HG03108 (cell line): ENCODE measurements around the gene ZNF862.

Experiments
- ATAC-seq: cut with Tn5 transposase; IDR thresholded peaks from one replicate; pipeline ENCODE4 v1.9.1; 2021; ENCODE audit warnings: moderate library complexity; ENCODE audit not compliant: unreplicated experiment

ZNF862 gene

DNA sequence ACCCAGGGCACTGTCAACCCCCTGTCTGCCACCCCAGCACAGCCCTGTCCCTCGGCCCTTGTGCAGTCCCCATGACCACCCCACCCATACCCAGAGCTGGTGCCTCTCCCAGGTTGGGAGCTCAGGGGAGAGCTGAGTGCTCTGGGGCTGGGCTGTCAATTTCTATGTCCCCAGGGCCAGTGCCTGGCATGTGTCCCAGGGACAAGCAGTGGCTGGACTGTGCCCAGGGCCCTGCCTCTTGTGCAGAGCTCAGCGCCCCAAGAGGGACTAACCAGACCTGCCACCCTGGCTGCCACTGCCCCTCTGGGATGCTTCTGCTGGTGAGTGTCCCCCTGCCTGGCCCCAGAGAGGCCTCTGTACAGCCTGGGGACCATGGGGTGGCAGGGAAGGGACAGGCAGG is 29.0 kb upstream of the ZNF862 start:
- no peak for ATAC-seq

GRCh38 chr7:149811221-149811620 is 27.0 kb upstream of the ZNF862 start:
- ATAC-seq, result no peak

DNA sequence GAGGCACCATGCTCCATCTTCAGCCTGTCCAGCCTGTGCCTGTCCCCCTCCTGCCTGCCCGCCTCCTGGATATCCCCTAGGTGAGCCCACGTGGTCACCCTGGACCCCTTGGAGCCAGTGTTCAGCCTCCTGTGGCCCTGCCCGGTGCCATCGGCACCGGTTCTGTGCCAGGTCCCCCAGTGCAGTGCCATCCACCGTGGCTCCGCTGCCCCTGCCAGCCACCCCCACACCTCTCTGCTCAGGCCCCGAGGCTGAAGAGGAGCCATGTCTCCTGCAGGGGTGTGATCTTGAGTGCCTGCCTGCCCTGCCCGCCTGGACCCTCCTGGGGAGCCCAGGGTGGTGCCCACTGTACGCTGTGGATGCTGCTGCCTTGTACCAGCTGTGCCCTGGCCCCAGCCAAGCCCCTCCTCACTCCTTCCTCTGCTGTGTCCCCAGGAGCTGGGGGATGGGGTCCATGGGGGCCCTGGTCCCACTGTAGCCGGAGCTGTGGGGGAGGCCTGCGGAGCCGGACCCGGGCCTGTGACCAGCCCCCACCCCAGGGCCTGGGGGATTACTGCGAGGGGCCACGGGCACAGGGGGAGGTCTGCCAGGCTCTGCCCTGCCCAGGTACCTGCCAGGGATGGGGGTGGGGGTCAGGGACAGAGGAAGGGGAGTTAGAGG is 26.2 kb upstream of the ZNF862 start:
- no peak for ATAC-seq

DNA sequence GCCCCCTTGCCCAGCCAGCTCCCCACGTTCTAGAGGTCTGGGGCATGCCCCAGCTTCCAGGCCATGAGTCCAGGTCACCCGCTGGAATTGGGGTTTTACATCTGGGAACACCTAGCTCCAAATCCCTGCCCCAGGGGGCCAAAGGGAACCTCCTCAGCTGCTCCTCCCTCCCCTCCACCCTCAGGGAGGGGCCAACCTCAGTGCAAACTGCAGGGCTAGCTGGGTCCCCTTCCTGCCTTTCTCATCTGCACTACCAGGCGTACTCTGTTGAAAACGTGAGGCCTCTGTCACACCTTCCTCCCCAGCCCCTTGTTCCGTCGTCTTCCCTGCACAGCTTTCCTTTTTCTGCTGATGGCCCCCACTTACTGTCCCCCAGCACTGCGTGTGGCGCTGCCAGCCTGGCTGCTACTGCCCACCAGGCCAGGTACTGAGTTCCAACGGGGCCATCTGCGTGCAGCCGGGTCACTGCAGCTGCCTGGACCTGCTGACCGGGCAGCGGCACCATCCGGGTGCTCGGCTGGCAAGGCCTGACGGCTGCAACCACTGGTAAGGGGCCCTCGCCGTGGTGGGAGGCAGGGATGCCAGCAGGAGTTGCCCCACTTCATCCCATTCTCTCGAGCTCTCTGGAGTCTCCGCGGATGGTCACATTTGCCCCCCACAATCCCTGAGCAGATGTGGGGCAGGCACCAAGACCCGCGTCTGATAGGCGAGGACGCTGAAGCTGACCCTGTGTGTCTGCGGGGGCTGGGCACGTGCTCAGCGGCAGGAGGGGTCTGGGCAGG is 24.7 kb upstream of the ZNF862 start:
- no peak for ATAC-seq

GRCh38 chr7:149814494-149814893 is 23.7 kb upstream of the ZNF862 start:
- no peak for ATAC-seq

DNA sequence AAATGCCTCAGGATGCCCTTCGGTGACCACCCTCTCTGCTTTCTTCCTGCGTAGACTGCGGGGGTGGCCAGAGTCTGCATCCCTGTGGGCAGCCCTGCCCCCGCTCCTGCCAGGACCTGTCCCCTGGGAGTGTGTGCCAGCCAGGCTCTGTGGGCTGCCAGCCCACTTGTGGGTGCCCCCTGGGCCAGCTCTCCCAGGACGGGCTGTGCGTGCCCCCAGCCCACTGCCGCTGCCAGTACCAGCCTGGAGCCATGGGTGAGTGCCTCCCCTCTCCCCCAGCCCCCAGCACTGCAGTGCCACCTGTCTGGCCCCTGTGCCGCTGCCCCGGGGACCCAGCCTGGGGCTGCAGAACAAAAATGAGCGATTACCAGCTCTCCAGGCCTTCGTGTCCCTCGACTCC is 23.1 kb upstream of the ZNF862 start:
- ATAC-seq, result no peak

DNA sequence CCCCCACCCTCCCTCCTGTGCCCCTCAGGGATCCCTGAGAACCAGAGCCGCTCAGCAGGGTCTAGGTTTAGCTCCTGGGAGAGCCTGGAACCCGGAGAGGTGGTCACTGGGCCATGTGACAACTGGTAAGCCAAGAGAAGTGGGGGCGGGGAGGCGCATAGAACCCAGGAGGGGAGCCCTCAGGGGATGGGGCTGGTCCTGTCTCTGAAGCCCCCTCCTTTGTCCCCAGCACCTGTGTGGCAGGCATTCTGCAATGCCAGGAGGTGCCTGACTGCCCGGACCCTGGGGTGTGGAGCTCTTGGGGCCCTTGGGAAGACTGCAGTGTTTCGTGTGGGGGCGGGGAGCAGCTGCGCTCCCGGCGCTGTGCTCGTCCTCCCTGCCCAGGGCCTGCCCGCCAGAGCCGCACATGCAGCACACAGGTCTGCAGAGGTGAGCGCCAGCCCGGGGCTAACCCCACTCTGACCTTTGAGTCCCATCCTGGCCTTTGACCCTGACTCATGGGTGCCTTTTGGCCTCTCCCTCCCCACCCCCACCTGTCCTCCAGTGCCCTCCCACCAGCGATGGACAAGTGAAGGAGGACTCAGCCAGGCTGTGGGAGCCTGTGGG is 22.4 kb upstream of the ZNF862 start:
- no peak for ATAC-seq

- no peak for ATAC-seq
These were observed 21.9 kb upstream of the ZNF862 start for GRCh38 chr7:149816267-149816751.

GRCh38 chr7:149816794-149817193 is 21.4 kb upstream of the ZNF862 start:
- no peak for ATAC-seq

DNA sequence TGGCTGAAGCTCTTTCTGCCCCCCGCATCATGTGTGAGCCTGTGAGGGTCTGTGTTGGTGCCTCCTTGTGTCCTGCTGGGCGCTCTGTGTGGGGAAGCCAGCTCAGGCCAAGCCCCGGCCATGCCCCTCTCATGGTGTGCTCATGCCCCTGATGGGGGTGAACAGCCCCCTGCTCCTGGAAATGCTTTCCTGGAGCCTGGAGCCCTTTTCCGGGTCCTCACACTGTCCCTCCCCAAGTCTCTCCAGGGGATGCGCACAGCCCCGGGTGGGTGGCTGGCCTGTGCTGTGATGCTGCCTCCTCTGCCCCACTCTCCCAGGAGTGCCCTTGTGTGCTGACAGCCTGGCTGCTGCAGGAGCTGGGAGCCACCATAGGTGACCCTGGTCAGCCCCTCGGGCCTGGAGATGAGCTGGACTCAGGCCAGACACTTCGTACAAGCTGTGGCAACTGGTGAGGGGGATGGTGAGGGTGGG is 20.8 kb upstream of the ZNF862 start:
- ATAC-seq, result no peak

- ATAC-seq, result no peak
These were observed 20.2 kb upstream of the ZNF862 start for GRCh38 chr7:149817836-149818535.

DNA sequence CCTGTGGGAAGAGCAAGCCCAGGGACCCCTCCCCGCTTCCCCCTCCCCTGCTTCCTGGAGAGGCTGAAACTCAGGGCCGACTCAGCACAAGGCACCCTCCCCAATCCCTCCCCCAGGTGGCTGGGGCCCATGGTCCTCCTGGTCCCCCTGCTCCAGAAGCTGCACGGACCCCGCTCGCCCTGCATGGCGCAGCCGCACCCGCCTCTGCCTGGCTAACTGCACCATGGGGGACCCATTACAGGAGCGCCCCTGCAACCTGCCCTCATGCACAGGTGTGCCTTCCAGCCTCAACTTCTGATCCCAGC is 19.7 kb upstream of the ZNF862 start:
- ATAC-seq, result no peak

DNA sequence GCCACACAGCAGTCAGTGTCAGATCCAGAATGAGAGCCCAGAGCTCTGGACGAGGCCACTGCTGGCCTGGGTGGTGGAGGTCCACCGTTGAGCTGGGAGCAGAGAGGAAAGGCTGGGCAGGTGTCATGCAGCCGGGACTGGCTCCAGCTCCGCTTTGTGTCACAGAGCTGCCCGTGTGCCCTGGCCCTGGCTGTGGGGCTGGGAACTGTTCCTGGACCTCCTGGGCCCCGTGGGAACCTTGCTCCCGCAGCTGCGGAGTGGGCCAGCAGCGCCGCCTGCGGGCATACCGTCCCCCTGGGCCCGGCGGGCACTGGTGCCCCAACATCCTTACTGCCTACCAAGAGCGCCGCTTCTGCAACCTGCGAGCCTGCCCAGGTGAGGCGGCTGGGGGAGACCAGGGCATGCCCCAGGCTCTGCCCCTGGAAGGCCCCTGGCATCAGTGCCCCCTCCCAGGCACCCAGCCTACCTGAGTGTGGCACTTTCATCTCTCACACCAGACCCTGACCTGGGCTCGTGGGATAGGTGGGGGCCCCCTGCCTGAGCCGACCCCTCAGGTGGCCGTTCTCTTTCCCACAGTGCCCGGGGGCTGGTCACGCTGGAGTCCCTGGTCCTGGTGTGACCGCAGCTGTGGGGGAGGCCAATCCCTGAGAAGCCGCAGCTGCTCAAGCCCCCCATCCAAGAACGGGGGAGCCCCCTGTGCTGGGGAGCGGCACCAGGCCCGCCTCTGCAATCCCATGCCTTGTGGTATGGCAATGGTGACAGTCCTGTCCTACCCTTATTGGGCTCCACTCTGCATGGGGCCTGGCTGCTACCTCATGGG is 18.8 kb upstream of the ZNF862 start:
- no peak for ATAC-seq

DNA sequence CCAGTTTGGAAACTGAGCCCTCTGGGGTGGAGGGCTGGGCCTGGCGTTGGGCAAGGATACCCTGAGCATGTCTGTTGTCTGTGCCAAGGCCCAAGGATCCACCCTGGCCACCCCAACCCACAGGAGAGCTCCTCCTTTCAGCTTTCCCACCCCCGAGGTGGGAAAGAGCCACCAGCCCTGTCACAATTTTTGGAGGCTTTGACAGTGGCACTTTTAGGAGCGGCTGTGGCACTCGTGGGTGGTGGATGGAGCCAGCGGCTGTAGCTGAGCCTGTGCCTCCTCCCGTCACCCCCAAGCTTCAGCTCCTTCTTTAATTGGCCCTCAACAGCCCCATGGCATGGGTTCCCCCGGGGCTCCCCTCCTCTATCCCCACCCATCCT is 18.2 kb upstream of the ZNF862 start:
- no peak for ATAC-seq

GRCh38 chr7:149820622-149821190 is 17.5 kb upstream of the ZNF862 start:
- no peak for ATAC-seq

DNA sequence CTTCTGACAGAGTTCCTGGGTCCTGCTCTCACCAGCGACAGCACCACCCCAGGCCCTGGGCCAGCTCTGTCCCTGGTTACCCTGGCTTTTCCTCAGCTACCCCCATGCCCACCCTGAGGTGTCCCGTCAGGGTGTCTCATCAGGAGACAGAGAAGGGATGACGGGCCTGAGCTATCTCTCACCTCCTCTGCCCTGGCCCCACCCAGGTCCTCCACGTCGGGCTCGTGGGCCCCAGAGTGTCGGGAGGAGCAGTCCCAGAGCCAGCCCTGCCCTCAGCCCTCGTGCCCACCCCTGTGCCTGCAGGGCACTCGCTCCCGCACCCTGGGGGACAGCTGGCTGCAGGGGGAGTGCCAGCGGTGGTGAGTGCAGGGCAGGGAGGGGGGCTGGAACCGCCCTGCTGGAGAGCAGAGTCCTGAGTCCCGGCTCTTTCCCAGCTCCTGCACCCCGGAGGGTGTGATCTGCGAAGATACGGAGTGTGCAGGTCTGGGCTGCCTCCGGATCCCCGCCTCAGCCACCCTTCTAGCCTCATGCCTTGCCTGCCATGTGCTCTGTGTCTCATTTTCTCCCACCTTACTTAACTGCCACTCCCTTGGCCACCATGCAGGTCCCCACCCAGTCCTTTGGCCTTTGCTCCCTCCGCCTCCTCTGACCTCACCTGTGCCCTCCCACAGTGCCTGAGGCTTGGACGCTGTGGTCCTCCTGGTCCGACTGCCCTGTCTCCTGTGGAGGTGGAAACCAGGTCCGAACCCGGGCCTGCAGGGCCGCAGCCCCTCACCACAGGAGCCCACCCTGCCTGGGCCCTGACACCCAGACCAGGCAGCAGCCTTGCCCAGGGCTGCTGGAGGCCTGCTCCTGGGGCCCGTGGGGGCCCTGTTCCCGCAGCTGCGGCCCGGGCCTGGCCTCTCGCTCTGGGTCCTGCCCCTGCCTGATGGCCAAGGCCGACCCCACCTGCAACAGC is 16.7 kb upstream of the ZNF862 start:
- ATAC-seq, result no peak

- no peak for ATAC-seq
These were observed 15.7 kb upstream of the ZNF862 start for GRCh38 chr7:149822353-149822943.

DNA sequence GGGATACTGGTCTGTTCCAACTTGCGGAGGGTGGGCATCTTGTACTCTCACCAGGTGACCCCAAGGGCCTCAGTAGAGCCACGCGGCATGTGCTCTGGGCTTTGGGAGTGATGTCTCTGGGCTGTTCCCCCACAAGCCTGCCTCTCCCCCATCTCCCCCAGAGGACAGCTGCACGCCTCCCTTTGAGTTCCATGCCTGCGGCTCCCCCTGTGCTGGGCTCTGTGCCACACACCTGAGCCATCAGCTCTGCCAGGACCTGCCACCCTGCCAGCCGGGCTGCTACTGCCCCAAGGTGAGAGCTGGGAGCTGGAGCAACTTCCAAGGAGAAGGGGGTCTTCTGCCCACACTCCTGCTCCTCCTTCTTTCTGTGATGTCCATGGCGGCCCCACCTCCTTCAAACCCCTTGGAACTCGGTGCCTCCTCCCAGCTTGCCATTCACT is 15.0 kb upstream of the ZNF862 start:
- ATAC-seq, result no peak
